ENCODE measurements around the gene TAS1R2. TPM values are rescaled to one million over a fixed set of nuclear protein-coding genes. Genes with fewer than 3 reads are reported as not detected.
A peak's percentile ranks its signal among the peaks of the same experiment; 100 is the strongest.
"Not testable (repeated sequence)": the region's sequence is repeated elsewhere in the genome, so short reads cannot be mapped to it uniquely, and the experiment has no call there.

TAS1R2 gene
- total RNA-seq, 2 donors from 2014 or later: not detected

- intact Hi-C loops (cut with DNase I); DNase-seq; ATAC-seq: not testable (repeated sequence)
Measured at GRCh38 chr1:18847723-18848122, 11.7 kb downstream of the TAS1R2 start.

- intact Hi-C loops (cut with DNase I): no loop called here
Measured at GRCh38 chr1:18840145-18840544, 19.3 kb downstream of the TAS1R2 start.

DNA sequence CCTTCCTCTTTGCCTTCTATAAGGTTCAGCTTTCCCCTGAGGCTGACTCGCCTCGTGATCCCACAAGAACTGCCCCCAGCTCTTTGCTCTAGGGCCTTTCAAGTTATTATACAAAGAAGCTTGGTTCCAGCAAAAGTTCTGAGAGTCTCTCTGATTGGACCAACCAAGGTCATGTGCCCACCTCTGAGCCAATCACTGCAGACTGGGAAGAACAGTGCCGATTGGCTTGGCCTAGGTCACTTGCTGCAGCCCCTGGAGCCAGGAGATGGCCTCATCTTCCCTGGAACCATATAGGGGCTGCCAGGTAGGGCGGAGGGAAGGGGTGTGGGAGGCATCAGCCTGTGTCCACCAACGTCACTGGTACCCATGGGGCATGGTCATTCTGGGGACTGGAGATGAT is 22.8 kb downstream of the TAS1R2 start:
- intact Hi-C loops (cut with DNase I): no loop called here

More at GRCh38 chr1:18840145-18840544, 19.3 kb downstream of the TAS1R2 start:
- ATAC-seq: no peak
- no peak for DNase-seq

GRCh38 chr1:18832319-18832718 is 27.1 kb downstream of the TAS1R2 start:
- ATAC-seq; intact Hi-C loops (cut with DNase I); DNase-seq: not testable (repeated sequence)

More for the DNA sequence above, 22.8 kb downstream of the TAS1R2 start:
- DNase-seq: no peak
- no peak for ATAC-seq

GRCh38 chr1:18831656-18832055 is 27.8 kb downstream of the TAS1R2 start:
- DNase-seq (no peak), ATAC-seq (no peak)
- intact Hi-C loops (cut with DNase I): no loop called here

DNA sequence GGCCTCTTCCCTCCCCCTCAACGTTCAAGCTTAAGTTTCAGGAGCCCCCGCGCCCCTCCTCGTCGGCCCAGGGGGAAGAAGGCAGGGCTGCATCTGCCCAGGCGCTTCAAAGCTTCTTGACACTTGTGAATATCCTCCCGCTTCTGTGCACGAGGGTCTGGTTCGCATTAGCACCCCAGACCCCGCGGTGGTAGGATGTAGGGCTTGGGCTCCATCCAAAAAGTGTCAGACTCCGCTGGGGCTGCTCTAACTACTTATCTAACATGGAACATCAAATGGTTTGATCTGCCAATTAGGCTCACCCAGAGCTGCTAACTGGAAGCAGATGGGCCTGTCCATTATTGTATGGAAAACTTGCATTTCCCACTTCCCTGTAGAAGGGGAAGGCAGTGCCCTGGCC is 28.9 kb downstream of the TAS1R2 start:
- intact Hi-C loops (cut with DNase I): no loop called here
- ATAC-seq: no peak
- no peak for DNase-seq

DNA sequence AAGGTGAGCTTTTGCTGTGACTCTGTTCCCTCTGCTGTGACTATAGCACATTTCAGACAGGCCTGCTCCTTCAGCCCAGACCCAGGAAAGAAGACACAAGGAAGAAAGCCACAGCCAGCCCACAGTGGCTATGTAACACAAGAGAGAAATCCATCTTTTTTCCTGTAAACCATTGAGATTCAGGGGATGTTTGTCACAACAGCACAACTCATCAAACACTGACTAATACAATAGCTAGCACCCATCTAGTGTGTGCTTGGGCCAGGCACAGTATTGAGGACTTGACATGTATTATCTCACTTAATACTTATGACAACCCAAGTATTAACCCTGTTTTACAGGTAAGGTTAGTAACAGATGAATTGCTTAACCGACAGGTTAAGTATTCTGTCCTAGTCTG is 29.8 kb downstream of the TAS1R2 start:
- no peak for ATAC-seq
- no peak for DNase-seq

DNA sequence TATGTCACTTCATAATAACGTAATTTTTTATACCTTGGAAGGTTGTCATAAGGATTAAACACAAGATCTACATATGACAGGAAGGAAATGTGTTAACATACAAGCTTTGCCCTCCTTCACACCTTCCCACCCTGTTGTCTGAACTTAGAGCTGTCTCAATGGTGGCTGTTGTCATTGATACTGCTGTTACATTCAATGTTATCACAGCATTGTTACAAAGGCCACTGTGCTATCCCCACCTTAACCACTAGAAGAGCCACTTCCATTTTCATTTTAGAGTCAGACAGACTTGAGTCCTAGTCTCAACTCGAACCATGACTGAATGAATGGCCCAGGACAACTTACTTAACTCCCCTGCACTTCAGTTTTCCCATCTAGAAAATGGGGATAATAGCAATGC is 31.2 kb downstream of the TAS1R2 start:
- intact Hi-C loops (cut with DNase I): no loop called here
- ATAC-seq: no peak

More for the DNA sequence above, 29.8 kb downstream of the TAS1R2 start:
- intact Hi-C loops (cut with DNase I): no loop called here

DNA sequence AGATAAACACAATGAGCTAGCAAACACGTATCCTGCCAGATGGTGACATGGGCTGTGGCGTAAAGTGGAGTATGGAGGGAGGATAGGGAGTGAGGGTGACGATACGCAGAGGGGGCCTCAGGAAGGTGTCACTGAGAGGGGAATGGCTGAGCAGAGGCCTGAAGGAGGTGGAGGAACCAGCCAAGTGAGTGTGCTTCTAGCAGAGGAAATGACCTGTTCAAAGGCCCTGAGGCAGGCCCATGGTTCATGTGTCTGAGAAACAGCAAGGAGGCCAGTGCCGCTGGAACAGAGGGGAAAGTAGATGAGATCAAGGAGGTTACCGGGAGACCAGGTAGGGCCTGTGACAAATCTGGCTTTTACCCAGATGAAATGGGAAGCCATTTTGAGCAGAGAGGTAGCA is 36.0 kb downstream of the TAS1R2 start:
- ATAC-seq (no peak), DNase-seq (no peak)
- intact Hi-C loops (cut with DNase I): loop anchor here in 1 of 2 donors (5.0 kb wide), 1 partner anchor 226 kb away; no protein-coding TSS in a partner anchor

More for the DNA sequence above, 31.2 kb downstream of the TAS1R2 start:
- DNase-seq: no peak

GRCh38 chr1:18820791-18821641 is 38.4 kb downstream of the TAS1R2 start:
- ATAC-seq: peak; percentile 86 to 87
- DNase-seq: peak; percentile 81
- intact Hi-C loops (cut with DNase I): loop anchor here (1.0 to 5.0 kb wide), 2 partner anchors 224 kb away; no protein-coding TSS in a partner anchor

DNA sequence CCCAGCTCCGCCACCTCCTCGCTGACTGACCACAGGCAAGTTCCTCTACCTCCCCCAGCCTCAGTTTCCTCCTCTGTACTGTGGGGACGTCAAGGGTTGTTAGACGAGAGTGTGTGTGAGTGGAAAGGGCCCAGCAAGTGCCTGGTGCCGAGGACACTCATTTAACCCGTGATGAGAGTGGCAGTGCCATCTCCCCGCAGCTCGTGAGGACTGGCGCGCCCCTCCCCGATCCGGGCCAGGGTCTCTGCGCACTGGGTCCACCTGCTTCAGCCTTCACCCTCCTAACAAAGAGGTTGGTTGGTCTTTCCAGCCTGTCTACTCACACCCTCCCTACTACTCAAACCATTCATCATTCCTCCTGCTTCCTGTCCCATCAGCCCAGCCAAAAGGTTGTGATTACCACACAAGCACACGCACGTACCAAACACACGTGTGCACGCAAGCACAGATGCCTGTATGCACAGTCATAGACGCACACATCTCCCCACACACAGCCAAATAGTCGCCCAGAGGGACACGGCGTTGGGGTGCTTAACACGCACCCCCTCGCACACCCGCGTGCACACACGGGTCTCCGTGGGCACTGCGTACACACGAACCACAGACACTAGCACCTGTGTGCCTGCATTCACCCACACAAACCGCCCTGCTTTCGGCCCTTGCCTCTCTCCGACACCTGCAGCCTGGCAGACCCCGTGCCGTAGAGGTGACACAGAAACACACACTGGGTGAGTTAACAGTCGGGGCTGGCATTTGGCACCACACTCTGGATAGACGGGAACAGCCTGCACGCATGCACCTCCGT is 39.3 kb downstream of the TAS1R2 start:
- peak in 1 of 2 donors; percentile 15 for ATAC-seq
- intact Hi-C loops (cut with DNase I): loop anchor here (1.0 to 5.0 kb wide), 2 partner anchors 223 kb away; no protein-coding TSS in a partner anchor

DNA sequence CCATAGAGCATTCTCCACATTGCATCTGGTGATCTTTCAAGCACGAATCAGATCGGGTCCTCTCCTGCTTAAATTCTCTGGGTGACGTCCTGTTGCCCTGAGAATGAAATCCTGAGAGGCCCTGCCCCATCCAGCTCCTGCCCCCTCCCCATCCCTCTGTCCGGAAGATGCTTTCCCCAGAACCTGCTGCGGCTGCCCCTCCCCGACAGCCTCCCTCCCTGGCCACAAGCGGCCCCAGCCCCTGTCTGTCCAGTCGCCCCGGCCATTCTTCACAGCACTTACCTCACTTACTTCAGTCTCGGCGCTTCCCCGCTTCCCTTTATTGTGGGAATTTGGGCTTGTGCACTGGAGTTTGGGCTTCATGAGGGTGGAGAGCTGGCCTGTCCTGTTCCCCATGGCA is 40.3 kb downstream of the TAS1R2 start:
- intact Hi-C loops (cut with DNase I): no loop called here
- ATAC-seq (no peak), DNase-seq (no peak)

More for the DNA sequence above, 39.3 kb downstream of the TAS1R2 start:
- DNase-seq: no peak

- no peak for ATAC-seq
- DNase-seq: peak; percentile 13
- intact Hi-C loops (cut with DNase I): no loop called here
Measured at GRCh38 chr1:18817795-18818435, 41.5 kb downstream of the TAS1R2 start.

GRCh38 chr1:18817316-18817715 is 42.1 kb downstream of the TAS1R2 start:
- intact Hi-C loops (cut with DNase I): no loop called here
- ATAC-seq: no peak
- DNase-seq: no peak

DNA sequence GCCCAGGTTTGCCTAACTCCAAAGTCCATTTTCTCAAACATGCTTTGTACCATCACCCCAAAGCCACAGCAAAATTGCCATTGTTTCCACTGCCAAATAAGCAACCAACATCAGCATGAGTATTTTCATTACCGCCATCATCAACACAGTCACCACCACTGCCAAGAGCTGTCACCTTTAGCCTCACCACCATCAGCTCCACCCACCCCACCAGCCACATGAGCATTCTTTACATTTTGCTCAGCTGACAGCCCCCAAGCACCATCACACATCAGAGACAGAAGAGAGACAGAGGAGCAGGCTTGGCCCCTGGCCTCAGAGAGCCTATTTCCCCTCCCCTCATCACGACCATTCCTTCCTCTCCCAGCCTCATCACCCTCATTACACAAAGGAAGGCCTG is 42.7 kb downstream of the TAS1R2 start:
- no peak for ATAC-seq
- no peak for DNase-seq
- intact Hi-C loops (cut with DNase I): no loop called here

GRCh38 chr1:18814874-18815531 is 44.5 kb downstream of the TAS1R2 start:
- no peak for DNase-seq
- ATAC-seq: no peak
- intact Hi-C loops (cut with DNase I): no loop called here

DNA sequence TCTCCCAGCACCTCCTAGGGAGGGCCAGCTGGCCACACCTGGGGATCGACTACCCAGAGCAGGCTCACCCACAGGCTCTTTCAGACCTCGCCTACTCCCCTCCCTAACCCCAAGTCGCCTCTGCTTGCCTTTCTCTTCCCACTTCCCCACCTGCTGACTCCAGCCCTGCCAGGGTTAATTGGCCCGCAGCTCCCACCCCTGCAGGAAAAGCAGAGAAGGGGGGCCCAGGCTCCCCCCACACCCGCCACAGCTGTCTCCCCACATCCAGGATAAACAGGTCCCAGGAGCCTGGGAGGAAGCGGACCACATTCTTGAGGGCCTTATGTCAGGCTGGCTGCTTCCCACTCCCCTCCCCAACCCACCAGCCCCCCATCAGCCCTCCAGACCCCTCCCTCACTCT is 45.0 kb downstream of the TAS1R2 start:
- no peak for DNase-seq
- intact Hi-C loops (cut with DNase I): no loop called here
- ATAC-seq: peak in 1 of 2 donors; percentile 29

DNA sequence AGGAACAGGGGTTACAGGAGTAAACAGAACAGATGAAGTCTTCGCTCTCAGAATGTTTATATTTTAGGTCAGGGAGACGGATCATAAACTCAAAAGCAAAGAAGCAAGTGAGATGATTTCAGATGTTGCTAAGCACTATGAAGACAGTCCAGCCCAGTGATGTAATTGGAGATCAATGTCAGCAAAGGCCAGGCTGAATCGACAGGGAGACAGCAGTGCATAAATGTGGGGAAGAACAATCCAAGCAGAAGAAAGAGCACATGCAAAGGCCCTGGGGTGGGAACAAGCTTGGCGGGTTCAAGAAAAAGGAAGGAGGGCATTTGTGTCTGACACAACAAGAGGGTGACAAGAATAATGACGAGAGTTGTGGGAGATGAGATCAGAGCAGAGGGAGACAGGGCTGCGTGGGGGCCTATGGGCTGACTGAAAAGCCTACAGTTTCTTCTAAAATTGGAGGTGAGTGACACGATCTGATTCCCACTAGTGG is 47.0 kb downstream of the TAS1R2 start:
- DNase-seq (no peak), ATAC-seq (no peak)
- intact Hi-C loops (cut with DNase I): no loop called here
